ENCODE measurements around the gene PCCA. TPM values are rescaled to one million over a fixed set of nuclear protein-coding genes. Genes with fewer than 3 reads are reported as not detected.

Gene PCCA
- total and polyA plus RNA-seq, 4 donors, result 30.1 to 160 (median 76.3) TPM

DNA sequence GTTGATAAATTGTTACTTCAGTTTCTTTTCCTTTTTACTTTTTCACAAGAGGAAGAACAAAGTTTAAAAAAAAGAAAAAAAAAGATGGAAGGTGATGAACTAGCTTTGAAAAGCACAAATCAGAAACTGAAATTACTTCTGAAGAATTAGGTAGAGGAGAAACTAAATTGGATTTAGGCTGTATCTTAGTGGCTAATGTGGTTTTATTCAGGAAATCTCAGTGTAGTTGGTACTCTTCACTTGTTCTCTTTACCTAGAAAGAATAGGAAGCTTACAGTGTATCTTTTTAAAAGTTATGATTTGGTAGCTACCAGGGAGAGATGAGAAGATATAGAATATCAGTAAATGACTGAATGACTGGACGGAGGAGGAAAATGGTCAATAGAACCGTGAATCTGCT, 252.0 kb downstream of the PCCA start:
- Histone ChIP-seq H3K36me3 (ENCODE audit: control insufficient read depth in 4 of 4, insufficient read depth in 3 of 4, low read depth in 1 of 4, low read length in 3 of 4) (peaks cover 5 to 18% (median 7%) of the 10 kb centered on the region in 4 donors), H3K27me3 (ENCODE audit: control insufficient read depth in 4 of 4, insufficient read depth in 4 of 4, low read length in 3 of 4) (no peaks in the 10 kb centered on the region), H3K4me3 (ENCODE audit: low read depth in 1 of 3, low read length in 3 of 3) (no peak overlapping the region), H3K27ac (ENCODE audit: low read depth in 1 of 2, low read length in 2 of 2) (no peak overlapping the region), H3K9ac (ENCODE audit: low read depth in 1 of 2, low read length in 2 of 2) (no peak overlapping the region), H3K4me1 (ENCODE audit: control insufficient read depth in 4 of 4, insufficient read depth in 4 of 4, low read length in 3 of 4) (no peaks in the 10 kb centered on the region), H3K9me3 (ENCODE audit: control insufficient read depth in 4 of 4, low read length in 3 of 4) (no peaks in the 10 kb centered on the region)
- WGBS, result 84% methylated on average over 2 of the region's 2 CpGs
- DNase-seq (ENCODE audit: low spot score), result no peak
- TF ChIP-seq, protein P1, sequence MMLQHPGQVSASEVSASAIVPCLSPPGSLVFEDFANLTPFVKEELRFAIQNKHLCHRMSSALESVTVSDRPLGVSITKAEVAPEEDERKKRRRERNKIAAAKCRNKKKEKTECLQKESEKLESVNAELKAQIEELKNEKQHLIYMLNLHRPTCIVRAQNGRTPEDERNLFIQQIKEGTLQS (IDR thresholded peaks at IDR 0.05), result no peak
- TF ChIP-seq GABPA (IDR thresholded peaks at IDR 0.05 in 1 of 2, conservative IDR thresholded peaks at IDR 0.05 in 1 of 2) (no peak), FOXA2 (IDR thresholded peaks at IDR 0.05) (no peak), NR2F2 (IDR thresholded peaks at IDR 0.05) (no peak), RAD21 (IDR thresholded peaks at IDR 0.05) (no peak), HNF4A (conservative IDR thresholded peaks at IDR 0.05) (no peak), CTCF (IDR thresholded peaks at IDR 0.05; ENCODE audit: low read depth, low read length, missing input control) (no peak)
- TF ChIP-seq, protein P2, sequence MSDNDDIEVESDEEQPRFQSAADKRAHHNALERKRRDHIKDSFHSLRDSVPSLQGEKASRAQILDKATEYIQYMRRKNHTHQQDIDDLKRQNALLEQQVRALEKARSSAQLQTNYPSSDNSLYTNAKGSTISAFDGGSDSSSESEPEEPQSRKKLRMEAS (IDR thresholded peaks at IDR 0.05), result no peak

DNA sequence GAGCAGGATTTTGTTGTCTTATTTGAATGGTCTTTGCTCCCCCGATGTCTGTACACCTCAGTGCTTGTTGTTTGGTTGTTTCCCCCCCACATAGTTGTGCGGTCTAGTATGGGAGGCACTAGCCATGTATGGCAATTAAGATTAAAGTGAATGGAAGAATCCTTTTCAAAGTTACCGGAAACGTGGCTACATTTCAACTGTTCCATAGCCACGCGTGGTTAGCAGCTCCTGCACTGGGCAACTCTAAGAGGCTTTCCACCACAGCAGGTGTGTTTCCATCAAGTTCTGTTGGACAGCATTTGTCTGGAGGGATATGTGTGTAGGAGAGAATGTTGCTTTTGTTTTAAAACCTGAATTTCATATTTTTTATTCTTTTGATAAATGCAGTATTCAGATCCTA, 252.4 kb downstream of the PCCA start:
- Histone ChIP-seq H3K27ac (ENCODE audit: low read depth in 1 of 2, low read length in 2 of 2) (no peak overlapping the region), H3K4me3 (ENCODE audit: low read depth in 1 of 3, low read length in 3 of 3) (no peak overlapping the region), H3K27me3 (ENCODE audit: control insufficient read depth in 4 of 4, insufficient read depth in 4 of 4, low read length in 3 of 4) (no peaks in the 10 kb centered on the region), H3K36me3 (ENCODE audit: control insufficient read depth in 4 of 4, insufficient read depth in 3 of 4, low read depth in 1 of 4, low read length in 3 of 4) (peaks cover 5 to 19% (median 8%) of the 10 kb centered on the region in 4 donors), H3K9ac (ENCODE audit: low read depth in 1 of 2, low read length in 2 of 2) (no peak overlapping the region), H3K4me1 (ENCODE audit: control insufficient read depth in 4 of 4, insufficient read depth in 4 of 4, low read length in 3 of 4) (no peaks in the 10 kb centered on the region), H3K9me3 (ENCODE audit: control insufficient read depth in 4 of 4, low read length in 3 of 4) (no peaks in the 10 kb centered on the region)
- TF ChIP-seq FOXA2 (IDR thresholded peaks at IDR 0.05), result no peak
- no peak for TF ChIP-seq REST (IDR thresholded peaks at IDR 0.05)
- TF ChIP-seq JUND (IDR thresholded peaks at IDR 0.05), result no peak
- TF ChIP-seq RXRA (IDR thresholded peaks at IDR 0.05), result no peak
- no peak for TF ChIP-seq EGR1 (IDR thresholded peaks at IDR 0.05; ENCODE audit: low read depth in 2 of 2)
- TF ChIP-seq, protein P2 (IDR thresholded peaks at IDR 0.05), result no peak
- TF ChIP-seq GABPA (IDR thresholded peaks at IDR 0.05 in 1 of 2, conservative IDR thresholded peaks at IDR 0.05 in 1 of 2), result no peak
- no peak for TF ChIP-seq HNF4G (IDR thresholded peaks at IDR 0.05)
- TF ChIP-seq CTCF (IDR thresholded peaks at IDR 0.05; ENCODE audit: low read depth, low read length, missing input control), result no peak
- no peak for TF ChIP-seq SP1 (IDR thresholded peaks at IDR 0.05)
- no peak for TF ChIP-seq YY1 (IDR thresholded peaks at IDR 0.05)
- TF ChIP-seq NR2F2 (IDR thresholded peaks at IDR 0.05), result no peak
- no peak for DNase-seq (ENCODE audit: low spot score)
- 92% methylated on average over 6 of the region's 6 CpGs for WGBS

Measured in liver (tissue), 9 donors.